H1 (cell line): ENCODE measurements around the gene ACOT7. TPM values are rescaled to one million over a fixed set of nuclear protein-coding genes. Genes with fewer than 3 reads are reported as not detected.

Source experiments
- CTCF ChIA-PET: fragments of 300-600 bp; sonication (Branson Sonifier 250); formaldehyde crosslinking; loops from one replicate; lab custom pipeline; 2021; ENCODE audit not compliant: partially characterized antibody; lab: Charles Lee
- POLR2A ChIA-PET: fragments of 300-600 bp; sonication (Branson Sonifier 250); formaldehyde crosslinking; loops from one replicate; lab custom pipeline; 2021; ENCODE audit warnings: inconsistent platforms; ENCODE audit not compliant: partially characterized antibody; lab: Charles Lee
- DNase-seq, 2 experiments: peaks; one replicate each; pipeline versions ENCODE4 v3.0.0 to v3.0.0-alpha.2; 2010 to 2022; ENCODE audit warnings: low spot score in 2 of 2, low read depth in 1 of 2, mixed read lengths in 1 of 2
- FAIRE-seq: peaks from 2 replicates; lab custom pipeline; 2011; peaks lifted over from hg19 to GRCh38; lab: Jason Lieb, UNC
- H2AFZ ChIP-seq: 2 replicates; pipeline ENCODE4 v1.8.1; 2012; ENCODE audit warnings: low read length, inconsistent platforms
- H2AK5ac ChIP-seq: 2 replicates; pipeline ENCODE4 v1.6.1; 2013; ENCODE audit warnings: low read depth, low read length
- H2BK120ac ChIP-seq: replicated peaks from 2 replicates; pipeline ENCODE3; 2013; ENCODE audit warnings: low read depth, low read length, inconsistent platforms
- H2BK12ac ChIP-seq: 2 replicates; pipeline ENCODE4 v1.6.1; 2013; ENCODE audit warnings: low read depth, low read length
- H2BK15ac ChIP-seq: 2 replicates; pipeline ENCODE4 v1.6.1; 2013; ENCODE audit warnings: low read length
- H2BK20ac ChIP-seq: 2 replicates; pipeline ENCODE4 v1.6.1; 2013; ENCODE audit warnings: low read length
- H2BK5ac ChIP-seq: 2 replicates; pipeline ENCODE4 v1.6.1; 2013; ENCODE audit warnings: low read depth, low read length
- H3K14ac ChIP-seq: 2 replicates; pipeline ENCODE4 v1.6.1; 2013; ENCODE audit warnings: inconsistent platforms; ENCODE audit not compliant: insufficient read length
- H3K18ac ChIP-seq: 2 replicates; pipeline ENCODE4 v1.6.1; 2013; ENCODE audit warnings: low read length; ENCODE audit errors: extremely low read depth
- H3K23ac ChIP-seq: 2 replicates; pipeline ENCODE4 v1.6.1; 2013; ENCODE audit warnings: inconsistent platforms; ENCODE audit not compliant: insufficient read length
- H3K23me2 ChIP-seq: 2 replicates; pipeline ENCODE4 v1.6.1; 2013; ENCODE audit warnings: low read depth, low read length
- H3K27ac ChIP-seq: 2 replicates; pipeline ENCODE4 v1.6.1; 2011; ENCODE audit warnings: low read depth, low read length, inconsistent platforms
- H3K27me3 ChIP-seq, 4 experiments: replicated peaks in 1 of 4; 1 replicate in 1 of 4; 2 replicates in 3 of 4; pipeline versions ENCODE4 v1.6.1 to v1.8.1; 2011 to 2013; ENCODE audit warnings: low read length in 3 of 4, mild to moderate bottlenecking in 3 of 4, inconsistent platforms in 2 of 4, mixed read lengths in 2 of 4, moderate library complexity in 1 of 4; ENCODE audit not compliant: control insufficient read depth in 3 of 4, insufficient read depth in 3 of 4; ENCODE audit errors: extremely low read depth in 1 of 4
- H3K36me3 ChIP-seq, 4 experiments: 2 replicates each; pipeline versions ENCODE4 v1.6.1 to v1.8.1; 2011 to 2013; ENCODE audit warnings: mild to moderate bottlenecking in 4 of 4, low read length in 3 of 4, moderate library complexity in 2 of 4, control low read depth in 1 of 4, inconsistent platforms in 1 of 4; ENCODE audit not compliant: insufficient read depth in 4 of 4, control insufficient read depth in 2 of 4
- H3K4ac ChIP-seq: replicated peaks from 2 replicates; pipeline ENCODE3; 2013; ENCODE audit warnings: low read length, low read depth, mixed read lengths, inconsistent platforms; ENCODE audit not compliant: insufficient read length
- H3K4me1 ChIP-seq, 4 experiments: replicated peaks in 1 of 4; 1 replicate in 1 of 4; 2 replicates in 3 of 4; pipeline versions ENCODE4 v1.6.1 to v1.8.1; 2011 to 2013; ENCODE audit warnings: low read length in 3 of 4, inconsistent platforms in 2 of 4, mixed read lengths in 1 of 4; ENCODE audit not compliant: insufficient read depth in 4 of 4, control insufficient read depth in 3 of 4
- H3K4me2 ChIP-seq, 2 experiments: 2 replicates each; pipeline versions ENCODE4 v1.6.1 to v1.8.1; 2011 to 2013; ENCODE audit warnings: low read depth in 2 of 2, low read length in 2 of 2, control low read depth in 1 of 2, inconsistent platforms in 1 of 2, mild to moderate bottlenecking in 1 of 2; ENCODE audit not compliant: insufficient read depth in 1 of 2
- H3K4me3 ChIP-seq, 4 experiments: fragments of 200-600, 300-600 bp in 1 of 4; sonication (generic), shearing (Covaris generic), sonication (Bioruptor Twin) in 1 of 4; 2 replicates each; pipeline versions ENCODE4 v1.5.1 to v1.8.1; 2011 to 2016; ENCODE audit warnings: low read length in 4 of 4, low read depth in 3 of 4, control low read depth in 2 of 4, inconsistent platforms in 2 of 4, mild to moderate bottlenecking in 2 of 4, mixed read lengths in 1 of 4, moderate library complexity in 1 of 4; ENCODE audit not compliant: insufficient read depth in 2 of 4; ENCODE audit errors: extremely low read depth in 1 of 4
- H3K56ac ChIP-seq: replicated peaks from 2 replicates; pipeline ENCODE3; 2013; ENCODE audit warnings: low read depth, mild to moderate bottlenecking, mixed read lengths, low read length, inconsistent platforms; ENCODE audit not compliant: insufficient read length
- H3K79me1 ChIP-seq: 2 replicates; pipeline ENCODE4 v1.6.1; 2013; ENCODE audit warnings: low read depth, low read length, control low read depth
- H3K79me2 ChIP-seq, 2 experiments: 2 replicates each; pipeline versions ENCODE4 v1.6.1 to v1.8.1; 2012 to 2013; ENCODE audit warnings: low read length in 2 of 2, mild to moderate bottlenecking in 2 of 2, inconsistent platforms in 1 of 2; ENCODE audit not compliant: insufficient read depth in 2 of 2, control insufficient read depth in 1 of 2
- H3K9ac ChIP-seq, 4 experiments: replicated peaks in 1 of 4; 1 replicate in 1 of 4; 2 replicates in 3 of 4; pipeline versions ENCODE4 v1.6.1 to v1.8.1; 2011 to 2013; ENCODE audit warnings: low read depth in 3 of 4, low read length in 3 of 4, control low read depth in 2 of 4, mild to moderate bottlenecking in 2 of 4, moderate library complexity in 2 of 4, inconsistent platforms in 1 of 4; ENCODE audit errors: extremely low read depth in 1 of 4
- H3K9me3 ChIP-seq, 2 experiments: 2 replicates each; pipeline versions ENCODE4 v1.6.1 to v1.8.1; 2012 to 2013; ENCODE audit warnings: mild to moderate bottlenecking in 2 of 2, moderate library complexity in 2 of 2, control low read depth in 1 of 2, inconsistent platforms in 1 of 2, low read depth in 1 of 2, low read length in 1 of 2, mixed read lengths in 1 of 2; ENCODE audit not compliant: insufficient read depth in 2 of 2
- H4K20me1 ChIP-seq, 2 experiments: replicated peaks in 1 of 2; 2 replicates each; pipeline versions ENCODE3 to v1.8.1; 2011 to 2013; ENCODE audit warnings: inconsistent platforms in 2 of 2, low read length in 2 of 2, mild to moderate bottlenecking in 1 of 2; ENCODE audit not compliant: insufficient read depth in 2 of 2, control insufficient read depth in 1 of 2
- H4K5ac ChIP-seq: 2 replicates; pipeline ENCODE4 v1.6.1; 2013; ENCODE audit warnings: low read length, low read depth, mixed read lengths, inconsistent platforms; ENCODE audit not compliant: insufficient read length
- H4K8ac ChIP-seq: 2 replicates; pipeline ENCODE4 v1.8.0; 2013; ENCODE audit warnings: mild to moderate bottlenecking, moderate library complexity, low read length, inconsistent platforms; ENCODE audit not compliant: insufficient read depth; ENCODE audit errors: extremely low read depth
- H4K91ac ChIP-seq: replicated peaks from 2 replicates; pipeline ENCODE3; 2013; ENCODE audit warnings: low read length, mixed read lengths, inconsistent platforms; ENCODE audit not compliant: insufficient read length
- ATF3 ChIP-seq: IDR thresholded peaks from 2 replicates; pipeline ENCODE4 v1.6.1; 2011; ENCODE audit warnings: low read depth, mild to moderate bottlenecking, low read length; ENCODE audit not compliant: insufficient read depth
- BCL11A ChIP-seq, 2 experiments: IDR thresholded peaks; one replicate each; pipeline ENCODE4 v1.6.1; 2011; ENCODE audit warnings: low read depth in 2 of 2, low read length in 2 of 2, mild to moderate bottlenecking in 2 of 2
- GTF2F1 ChIP-seq: IDR thresholded peaks from 2 replicates; pipeline ENCODE4 v1.6.1; 2012; ENCODE audit warnings: low read depth, low read length, improper control_type of control experiment, borderline replicate concordance
- HDAC6 ChIP-seq: IDR thresholded peaks from one replicate; pipeline ENCODE4 v1.7.1; 2012; ENCODE audit warnings: low read depth, mild to moderate bottlenecking, inconsistent platforms, low read length, moderate library complexity
- MAX ChIP-seq: IDR thresholded peaks from 2 replicates; pipeline ENCODE4 v1.6.1; 2012; ENCODE audit warnings: inconsistent platforms
- RBBP5 ChIP-seq: IDR thresholded peaks from 2 replicates; pipeline ENCODE4 v1.7.1; 2012; ENCODE audit warnings: low read depth, mild to moderate bottlenecking, inconsistent platforms, low read length, moderate library complexity, borderline replicate concordance
- SIX5 ChIP-seq: IDR thresholded peaks from 2 replicates; pipeline ENCODE4 v1.6.1; 2011; ENCODE audit warnings: mild to moderate bottlenecking, low read depth, low read length
- WGBS, 2 experiments: shearing (Covaris generic) in 1 of 2; methylation state at CpG; one replicate each; pipeline versions ENCODE4 v1.1.6 to v1.1.7; 2013 to 2015; ENCODE audit warnings: low lambda C conversion rate in 2 of 2, mixed read lengths in 2 of 2, inconsistent platforms in 1 of 2, low coverage in 1 of 2, missing lambda C conversion rate in 1 of 2; ENCODE audit not compliant: insufficient replicate concordance in 2 of 2, insufficient coverage in 1 of 2, insufficient read length in 1 of 2; ENCODE audit errors: extremely low coverage in 1 of 2, missing lambda C conversion rate in 1 of 2; 5-methylcytosine and 5-hydroxymethylcytosine counted together
- polyA plus RNA-seq, 7 experiments: library from polyadenylated mRNA; depleted of rRNA in 3 of 7; stranded (reverse) in 5 of 7; unstranded in 2 of 7; fragments of >200 nt in 5 of 7; fragments of 200-250 nt in 2 of 7; gene quantifications; 1 replicate in 5 of 7; 2 replicates in 1 of 7; 4 replicates in 1 of 7; pipeline versions ENCODE4 v1.2.1 to v1.2.3, GENCODE V29; 2011 to 2013; ENCODE audit warnings: missing spikeins in 2 of 7, mixed read lengths in 2 of 7
- total RNA-seq: library from RNA; stranded (reverse); fragmentation: NEBNext Ultra II Directional; extraction: Animal tissue kit (Norgen Biotek cat#: 25700); gene quantifications from 2 replicates; pipeline ENCODE4 v1.2.1, GENCODE V29; 2021

ACOT7 gene
- total and polyA plus RNA-seq, 2 of the 8 experiments (the other 6 are each of a cell fraction or from before 2014, with no cell fraction given): 151 to 214 TPM

- H4K5ac ChIP-seq: no peak overlapping the region
- H4K20me1 ChIP-seq: peaks cover 0 to 3% of the 10 kb centered on the region in 2 experiments
- no peak overlapping the region for H2AFZ ChIP-seq
- no peak overlapping the region for H3K56ac ChIP-seq
- no peak overlapping the region for H3K4ac ChIP-seq
- peaks cover 4% of the 10 kb centered on the region; the same call in 1 of the 2 replicates for H3K79me1 ChIP-seq
- no peak for DNase-seq
- H4K91ac ChIP-seq: no peak overlapping the region
- peak overlapping the region; percentile 52; the same call in 1 of the 2 replicates for H2BK5ac ChIP-seq
- H3K18ac ChIP-seq: no peak overlapping the region
- no peak overlapping the region for H4K8ac ChIP-seq
- peaks cover 0 to 11% (median 3%) of the 10 kb centered on the region in 4 experiments; a peak in 4 of 8 replicates for H3K36me3 ChIP-seq
- no peak overlapping the region for H3K4me3 ChIP-seq
- H3K9me3 ChIP-seq: peaks cover 4 to 6% of the 10 kb centered on the region in 2 experiments; a peak in 3 of 4 replicates
- 93% methylated on average over 18 of the region's 18 CpGs; no CpG with 5 or more reads in 1 of the 2 experiments for WGBS, 2 experiments
- ChIA-PET POLR2A (no interaction called here), CTCF (no interaction called here)
- no peak overlapping the region for H2BK120ac ChIP-seq
- no peak overlapping the region for H3K4me2 ChIP-seq
- H3K23ac ChIP-seq: no peak overlapping the region
- H3K4me1 ChIP-seq: no peaks in the 10 kb centered on the region
- H3K27me3 ChIP-seq: no peaks in the 10 kb centered on the region
- H3K23me2 ChIP-seq: no peaks in the 10 kb centered on the region
- no peak for TF ChIP-seq HDAC6
- TF ChIP-seq ATF3: no peak
- TF ChIP-seq SIX5: no peak
- TF ChIP-seq GTF2F1: no peak
- no peak for TF ChIP-seq BCL11A (IDR thresholded peaks at IDR 0.05; ENCODE audit: low read depth in 2 of 2, low read length in 2 of 2)
- TF ChIP-seq MAX: no peak
- TF ChIP-seq RBBP5: no peak
- H2BK15ac ChIP-seq: no peak overlapping the region
- no peak overlapping the region for H3K27ac ChIP-seq
- no peak overlapping the region for H3K14ac ChIP-seq
- no peak overlapping the region for H3K9ac ChIP-seq
- H2AK5ac ChIP-seq: no peak overlapping the region
- H2BK20ac ChIP-seq: no peak overlapping the region
- FAIRE-seq: no peak
- no peaks in the 10 kb centered on the region for H3K79me2 ChIP-seq
- no peak overlapping the region for H2BK12ac ChIP-seq
Measured at GRCh38 chr1:6313393-6314200, 80.0 kb downstream of the ACOT7 start.
